ENCODE measurements around the gene PDIK1L. TPM values are rescaled to one million over a fixed set of nuclear protein-coding genes. Genes with fewer than 3 reads are reported as not detected.

Gene PDIK1L
- total and polyA plus RNA-seq, 9 of the 15 experiments (the other 6 are each of a cell fraction or from before 2014, with no cell fraction given), result 12.8 to 30.2 (median 21.5) TPM

GRCh38 chr1:26122988-26123973 lies 11.7 kb downstream of the PDIK1L start (continued):
- no peak for TF ChIP-seq THAP12 (CRISPR knock-in tag; IDR thresholded peaks at IDR 0.05)
- TF ChIP-seq, protein P1, sequence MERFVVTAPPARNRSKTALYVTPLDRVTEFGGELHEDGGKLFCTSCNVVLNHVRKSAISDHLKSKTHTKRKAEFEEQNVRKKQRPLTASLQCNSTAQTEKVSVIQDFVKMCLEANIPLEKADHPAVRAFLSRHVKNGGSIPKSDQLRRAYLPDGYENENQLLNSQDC (CRISPR knock-in tag; IDR thresholded peaks at IDR 0.05), result no peak
- 0 out of 2 replicates have a peak, but pooled peaks have one; percentile 8 for TF ChIP-seq FOXO4 (CRISPR knock-in tag; IDR thresholded peaks at IDR 0.05)
- TF ChIP-seq, protein P2, sequence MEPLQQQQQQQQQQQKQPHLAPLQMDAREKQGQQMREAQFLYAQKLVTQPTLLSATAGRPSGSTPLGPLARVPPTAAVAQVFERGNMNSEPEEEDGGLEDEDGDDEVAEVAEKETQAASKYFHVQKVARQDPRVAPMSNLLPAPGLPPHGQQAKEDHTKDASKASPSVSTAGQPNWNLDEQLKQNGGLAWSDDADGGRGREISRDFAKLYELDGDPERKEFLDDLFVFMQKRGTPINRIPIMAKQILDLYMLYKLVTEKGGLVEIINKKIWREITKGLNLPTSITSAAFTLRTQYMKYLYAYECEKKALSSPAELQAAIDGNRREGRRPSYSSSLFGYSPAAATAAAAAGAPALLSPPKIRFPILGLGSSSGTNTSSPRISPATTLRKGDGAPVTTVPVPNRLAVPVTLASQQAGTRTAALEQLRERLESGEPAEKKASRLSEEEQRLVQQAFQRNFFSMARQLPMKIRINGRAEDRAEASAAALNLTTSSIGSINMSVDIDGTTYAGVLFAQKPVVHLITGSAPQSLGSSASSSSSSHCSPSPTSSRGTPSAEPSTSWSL (CRISPR knock-in tag; IDR thresholded peaks at IDR 0.05; ENCODE audit: borderline replicate concordance), result no peak
- TF ChIP-seq ELF4 (CRISPR knock-in tag; IDR thresholded peaks at IDR 0.05), result no peak
- TF ChIP-seq SMARCC2 (IDR thresholded peaks at IDR 0.05; ENCODE audit: low read depth), result peak; percentile 92
- no peak for TF ChIP-seq ZNF212 (CRISPR knock-in tag; IDR thresholded peaks at IDR 0.05)
- TF ChIP-seq BRCA1 (IDR thresholded peaks at IDR 0.05), result no peak
- TF ChIP-seq BRCA1 (CRISPR knock-in tag; IDR thresholded peaks at IDR 0.05), result no peak
- TF ChIP-seq FUS (optimal IDR thresholded peaks at IDR 0.05; ENCODE audit: low read depth, low read length), result no peak
- no peak for TF ChIP-seq ERF (CRISPR knock-in tag; IDR thresholded peaks at IDR 0.05)
- peak; percentile 81 for TF ChIP-seq ZNF644 (tag; IDR thresholded peaks at IDR 0.05; ENCODE audit: low read depth)
- no peak for TF ChIP-seq ASH1L (IDR thresholded peaks at IDR 0.05; ENCODE audit: borderline replicate concordance, low read depth, partially characterized antibody)
- TF ChIP-seq ZNF280A (IDR thresholded peaks at IDR 0.05; ENCODE audit: low read depth, partially characterized antibody), result no peak
- TF ChIP-seq ATF7 (IDR thresholded peaks at IDR 0.05), result peak; percentile 78; the same call in 1 of the 2 replicates
- no peak for TF ChIP-seq ZNF41 (CRISPR knock-in tag; conservative IDR thresholded peaks at IDR 0.05)
- TF ChIP-seq TOE1 (IDR thresholded peaks at IDR 0.05; ENCODE audit: borderline replicate concordance), result peak; percentile 76
- no peak for TF ChIP-seq TOE1 (CRISPR knock-in tag; IDR thresholded peaks at IDR 0.05; ENCODE audit: borderline replicate concordance, low read depth)
- no peak for TF ChIP-seq CHCHD3 (CRISPR knock-in tag; IDR thresholded peaks at IDR 0.05)
- TF ChIP-seq HNRNPH1 (optimal IDR thresholded peaks at IDR 0.05; ENCODE audit: low read depth, low read length), result no peak
